ENCODE results near the gene ZNF77.

ZNF77 gene

GRCh38 chr19:2949939-2950285 lies 5.1 kb upstream of the ZNF77 start:
- TF ChIP-seq REST (IDR thresholded peaks at IDR 0.05; ENCODE audit: insufficient read depth in 1 of 2, low read depth in 2 of 2, low read length in 2 of 2), result peak in 1 of 2 experiments; percentile 33; a peak in 2 of 4 replicates
- TF ChIP-seq TAF1 (IDR thresholded peaks at IDR 0.05; ENCODE audit: borderline replicate concordance, insufficient read depth, low read length), result no peak
- no peak for TF ChIP-seq SIN3A (IDR thresholded peaks at IDR 0.05; ENCODE audit: borderline replicate concordance, insufficient read depth, low read length)

GRCh38 chr19:2945575-2946184 lies 909 bp upstream of the ZNF77 start:
- TF ChIP-seq TAF1 (IDR thresholded peaks at IDR 0.05; ENCODE audit: borderline replicate concordance, insufficient read depth, low read length) (no peak), FOXP2 (optimal IDR thresholded peaks at IDR 0.05; ENCODE audit: borderline replicate concordance, extremely low read depth, extremely low read length, insufficient read depth) (no peak), POLR2AphosphoS5 (IDR thresholded peaks at IDR 0.05; ENCODE audit: low read depth, low read length) (no peak), SIN3A (IDR thresholded peaks at IDR 0.05; ENCODE audit: borderline replicate concordance, insufficient read depth, low read length) (no peak), REST (IDR thresholded peaks at IDR 0.05; ENCODE audit: insufficient read depth in 1 of 2, low read depth in 2 of 2, low read length in 2 of 2) (no peak)

GRCh38 chr19:2944403-2944774 lies 382 bp downstream of the ZNF77 start:
- no peak for TF ChIP-seq REST (IDR thresholded peaks at IDR 0.05; ENCODE audit: insufficient read depth in 1 of 2, low read depth in 2 of 2, low read length in 2 of 2)
- no peak for TF ChIP-seq TAF1 (IDR thresholded peaks at IDR 0.05; ENCODE audit: borderline replicate concordance, insufficient read depth, low read length)
- no peak for TF ChIP-seq POLR2AphosphoS5 (IDR thresholded peaks at IDR 0.05; ENCODE audit: low read depth, low read length)
- TF ChIP-seq FOXP2 (optimal IDR thresholded peaks at IDR 0.05; ENCODE audit: borderline replicate concordance, extremely low read depth, extremely low read length, insufficient read depth), result no peak
- no peak for TF ChIP-seq SIN3A (IDR thresholded peaks at IDR 0.05; ENCODE audit: borderline replicate concordance, insufficient read depth, low read length)

- TF ChIP-seq POLR2AphosphoS5 (IDR thresholded peaks at IDR 0.05; ENCODE audit: low read depth, low read length) (no peak), TAF1 (IDR thresholded peaks at IDR 0.05; ENCODE audit: borderline replicate concordance, insufficient read depth, low read length) (no peak), REST (IDR thresholded peaks at IDR 0.05; ENCODE audit: insufficient read depth in 1 of 2, low read depth in 2 of 2, low read length in 2 of 2) (no peak), FOXP2 (optimal IDR thresholded peaks at IDR 0.05; ENCODE audit: borderline replicate concordance, extremely low read depth, extremely low read length, insufficient read depth) (no peak)
Measured at GRCh38 chr19:2942928-2943640, 1.7 kb downstream of the ZNF77 start.

All from PFSK-1 (cell line).